Measurements from ENCODE around the gene TMCC3. TPM values are rescaled to one million over a fixed set of nuclear protein-coding genes. Genes with fewer than 3 reads are reported as not detected.
A peak's percentile ranks its signal among the peaks of the same experiment; 100 is the strongest.
"Not testable (repeated sequence)": the region's sequence is repeated elsewhere in the genome, so short reads cannot be mapped to it uniquely, and the experiment has no call there.

TMCC3 gene
- total RNA-seq, 1 donor from 2014 or later = 5.7 TPM

DNA sequence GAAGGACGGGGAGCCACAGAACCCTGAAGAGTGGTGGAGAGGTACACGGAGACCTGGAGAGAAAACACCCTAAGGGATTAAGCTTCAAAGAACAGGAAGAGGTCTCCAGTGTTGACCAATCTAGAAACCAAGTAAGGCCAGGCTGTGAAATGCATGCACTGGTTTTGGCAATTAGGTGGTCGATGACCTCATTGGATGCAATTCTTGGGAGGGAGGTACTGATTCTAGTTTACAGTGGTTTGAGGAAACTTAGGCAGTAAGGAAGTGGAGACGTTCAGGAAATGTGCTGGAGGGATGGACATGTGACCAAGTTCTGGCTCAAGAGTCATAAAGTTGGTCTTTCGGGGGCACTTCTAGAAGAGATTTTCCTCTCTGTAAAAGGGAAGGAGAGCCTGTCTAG, 99.4 kb downstream of the TMCC3 start:
- peaks cover 2% of the 10 kb centered on the region for H3K27me3 Mint-ChIP-seq (ENCODE audit: unreplicated experiment)
- no peak for DNase-seq
- H3K27ac Mint-ChIP-seq (ENCODE audit: unreplicated experiment) = no peak overlapping the region
- TF ChIP-seq, protein P1, sequence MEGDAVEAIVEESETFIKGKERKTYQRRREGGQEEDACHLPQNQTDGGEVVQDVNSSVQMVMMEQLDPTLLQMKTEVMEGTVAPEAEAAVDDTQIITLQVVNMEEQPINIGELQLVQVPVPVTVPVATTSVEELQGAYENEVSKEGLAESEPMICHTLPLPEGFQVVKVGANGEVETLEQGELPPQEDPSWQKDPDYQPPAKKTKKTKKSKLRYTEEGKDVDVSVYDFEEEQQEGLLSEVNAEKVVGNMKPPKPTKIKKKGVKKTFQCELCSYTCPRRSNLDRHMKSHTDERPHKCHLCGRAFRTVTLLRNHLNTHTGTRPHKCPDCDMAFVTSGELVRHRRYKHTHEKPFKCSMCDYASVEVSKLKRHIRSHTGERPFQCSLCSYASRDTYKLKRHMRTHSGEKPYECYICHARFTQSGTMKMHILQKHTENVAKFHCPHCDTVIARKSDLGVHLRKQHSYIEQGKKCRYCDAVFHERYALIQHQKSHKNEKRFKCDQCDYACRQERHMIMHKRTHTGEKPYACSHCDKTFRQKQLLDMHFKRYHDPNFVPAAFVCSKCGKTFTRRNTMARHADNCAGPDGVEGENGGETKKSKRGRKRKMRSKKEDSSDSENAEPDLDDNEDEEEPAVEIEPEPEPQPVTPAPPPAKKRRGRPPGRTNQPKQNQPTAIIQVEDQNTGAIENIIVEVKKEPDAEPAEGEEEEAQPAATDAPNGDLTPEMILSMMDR (IDR thresholded peaks at IDR 0.05; ENCODE audit: partially characterized antibody, unreplicated experiment) = no peak
- H3K4me1 Mint-ChIP-seq (ENCODE audit: low read depth, unreplicated experiment) = no peaks in the 10 kb centered on the region
- no peaks in the 10 kb centered on the region for H3K9me3 Mint-ChIP-seq (ENCODE audit: unreplicated experiment)
- no peak overlapping the region for H3K4me3 Mint-ChIP-seq (ENCODE audit: unreplicated experiment)
- no peaks in the 10 kb centered on the region for H3K36me3 Mint-ChIP-seq (ENCODE audit: unreplicated experiment)

DNA sequence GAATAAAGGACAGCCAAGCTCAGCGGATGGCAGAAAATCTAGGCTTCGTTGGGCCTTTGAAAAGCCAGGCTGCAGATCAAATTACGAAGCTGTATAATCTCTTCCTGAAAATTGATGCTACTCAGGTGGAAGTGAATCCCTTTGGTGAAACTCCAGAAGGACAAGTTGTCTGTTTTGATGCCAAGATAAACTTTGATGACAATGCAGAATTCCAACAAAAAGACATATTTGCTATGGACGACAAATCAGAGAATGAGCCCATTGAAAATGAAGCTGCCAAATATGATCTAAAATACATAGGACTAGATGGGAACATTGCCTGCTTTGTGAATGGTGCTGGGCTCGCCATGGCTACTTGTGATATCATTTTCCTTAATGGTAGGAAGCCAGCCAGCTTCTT, 101.5 kb downstream of the TMCC3 start:
- not testable (repeated sequence) for H3K4me3 Mint-ChIP-seq (ENCODE audit: unreplicated experiment); H3K9me3 Mint-ChIP-seq (ENCODE audit: unreplicated experiment); H3K27ac Mint-ChIP-seq (ENCODE audit: unreplicated experiment); H3K27me3 Mint-ChIP-seq (ENCODE audit: unreplicated experiment); H3K4me1 Mint-ChIP-seq (ENCODE audit: low read depth, unreplicated experiment); H3K36me3 Mint-ChIP-seq (ENCODE audit: unreplicated experiment); DNase-seq

DNA sequence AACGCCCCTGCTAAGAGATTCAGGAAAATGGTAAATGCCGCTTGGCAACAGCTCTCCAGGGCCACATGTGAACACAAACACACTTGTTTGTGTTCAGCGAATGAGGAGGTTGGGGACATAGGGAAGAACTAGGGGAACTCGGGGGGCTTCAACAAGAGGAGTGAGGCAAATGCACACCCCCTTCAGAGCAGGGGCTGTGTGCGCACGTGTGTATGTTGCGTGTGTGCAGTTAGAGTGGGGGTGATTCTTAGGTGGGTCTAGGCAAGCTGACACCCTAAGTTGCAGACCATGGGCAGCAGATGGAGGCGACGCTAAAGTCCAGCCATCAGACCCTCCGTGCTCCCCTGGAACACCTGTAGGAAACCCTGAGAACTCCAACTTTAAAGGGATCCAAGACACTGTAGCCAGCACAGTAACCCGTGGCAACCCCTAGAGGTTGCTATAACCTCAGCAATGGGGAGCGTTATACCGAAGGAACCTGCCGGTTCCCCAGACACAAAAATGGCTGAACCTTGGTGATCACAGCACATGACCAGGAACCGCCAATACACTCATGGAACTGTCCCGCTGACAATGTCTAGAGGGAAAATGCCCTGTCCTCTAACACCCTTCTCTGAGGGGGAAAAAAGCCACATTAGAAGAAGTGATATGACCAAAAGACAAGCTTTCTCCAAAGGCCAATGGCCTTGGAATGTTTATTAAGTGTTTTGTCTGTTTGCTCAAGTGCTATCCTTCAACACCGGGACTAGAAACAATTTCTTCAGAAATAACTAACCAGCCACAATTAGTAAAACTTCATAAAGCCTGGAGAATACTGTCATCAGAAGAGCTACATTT, 104.2 kb downstream of the TMCC3 start:
- H3K9me3 Mint-ChIP-seq (ENCODE audit: unreplicated experiment) = no peaks in the 10 kb centered on the region
- H3K27ac Mint-ChIP-seq (ENCODE audit: unreplicated experiment) = no peak overlapping the region
- peaks cover 2% of the 10 kb centered on the region for H3K27me3 Mint-ChIP-seq (ENCODE audit: unreplicated experiment)
- no peaks in the 10 kb centered on the region for H3K36me3 Mint-ChIP-seq (ENCODE audit: unreplicated experiment)
- DNase-seq = peak; percentile 54
- TF ChIP-seq, protein P1 (IDR thresholded peaks at IDR 0.05; ENCODE audit: partially characterized antibody, unreplicated experiment) = peak; percentile 55
- H3K4me3 Mint-ChIP-seq (ENCODE audit: unreplicated experiment) = no peak overlapping the region
- no peaks in the 10 kb centered on the region for H3K4me1 Mint-ChIP-seq (ENCODE audit: low read depth, unreplicated experiment)

DNA sequence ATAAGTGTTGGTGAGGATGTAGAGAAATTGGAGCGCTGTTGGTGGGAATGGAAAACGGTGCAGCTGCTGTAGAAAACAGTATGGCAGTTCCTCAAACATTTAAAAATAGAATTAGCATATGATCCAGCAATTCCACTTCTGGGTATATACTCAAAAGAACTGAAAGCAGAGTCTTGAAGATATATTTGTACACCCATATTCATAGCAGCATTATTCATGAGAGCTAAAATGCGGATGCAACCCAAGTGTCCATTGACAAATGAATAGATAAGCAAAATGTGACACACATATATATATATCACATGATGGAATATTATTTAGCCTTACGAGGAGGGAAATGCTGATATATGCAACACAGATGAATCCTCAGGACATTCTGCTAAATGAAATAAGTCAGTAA, 106.0 kb downstream of the TMCC3 start:
- Mint-ChIP-seq H3K9me3 (ENCODE audit: unreplicated experiment) (no peaks in the 10 kb centered on the region), H3K36me3 (ENCODE audit: unreplicated experiment) (no peaks in the 10 kb centered on the region), H3K4me1 (ENCODE audit: low read depth, unreplicated experiment) (no peaks in the 10 kb centered on the region), H3K27ac (ENCODE audit: unreplicated experiment) (no peak overlapping the region), H3K4me3 (ENCODE audit: unreplicated experiment) (no peak overlapping the region), H3K27me3 (ENCODE audit: unreplicated experiment) (peaks cover 2% of the 10 kb centered on the region)
- TF ChIP-seq, protein P1 (IDR thresholded peaks at IDR 0.05; ENCODE audit: partially characterized antibody, unreplicated experiment) = no peak
- DNase-seq = no peak

DNA sequence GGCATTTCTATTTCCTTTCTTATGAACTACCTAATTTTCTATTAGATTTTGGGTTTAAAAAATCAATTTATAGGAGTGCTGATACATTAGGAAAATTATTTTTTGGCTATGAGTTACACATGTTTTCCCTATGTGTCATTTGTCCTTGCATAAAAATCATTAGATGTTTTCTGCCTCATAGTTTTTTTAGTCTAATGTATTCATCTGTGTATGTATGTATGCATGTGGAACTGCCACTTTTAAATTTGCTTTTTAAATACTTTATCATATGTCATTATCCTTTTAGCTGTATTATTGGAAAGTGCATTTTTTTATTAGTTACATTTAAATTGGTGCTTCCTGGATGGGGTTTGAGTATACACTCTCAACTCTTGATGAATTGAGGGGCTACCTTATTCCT, 112.0 kb downstream of the TMCC3 start:
- Mint-ChIP-seq H3K9me3 (ENCODE audit: unreplicated experiment) (peaks cover 7% of the 10 kb centered on the region), H3K27ac (ENCODE audit: unreplicated experiment) (no peak overlapping the region), H3K4me3 (ENCODE audit: unreplicated experiment) (no peak overlapping the region), H3K36me3 (ENCODE audit: unreplicated experiment) (no peaks in the 10 kb centered on the region), H3K27me3 (ENCODE audit: unreplicated experiment) (peaks cover 7% of the 10 kb centered on the region), H3K4me1 (ENCODE audit: low read depth, unreplicated experiment) (peaks cover 25% of the 10 kb centered on the region)
- no peak for DNase-seq
- TF ChIP-seq, protein P1 (IDR thresholded peaks at IDR 0.05; ENCODE audit: partially characterized antibody, unreplicated experiment) = no peak

All from glutamatergic neuron (in vitro differentiated cells).